Measurements from ENCODE around the gene NCF4.

The NCF4 gene

DNA sequence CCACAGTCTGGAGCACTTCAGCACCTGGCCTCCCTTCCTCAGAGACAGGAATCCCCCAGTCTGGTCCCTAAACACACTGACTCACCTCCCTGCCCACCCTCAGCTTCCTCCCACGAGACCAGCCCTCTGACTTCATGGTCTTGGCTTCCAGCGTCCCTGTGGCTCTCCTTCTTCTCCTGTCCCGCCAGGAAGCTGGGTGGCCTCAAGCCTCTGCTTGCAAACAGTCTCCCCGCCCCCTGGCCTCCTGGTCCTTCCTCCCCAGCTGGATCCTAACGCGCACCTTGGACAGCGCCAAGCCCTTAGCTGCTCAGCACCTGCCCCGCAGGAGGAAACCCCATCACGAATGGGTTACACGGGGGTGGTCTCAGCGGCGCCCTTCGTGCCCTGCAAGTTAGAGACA lies 4.5 kb downstream of the NCF4 start:
- no peak for DNase-seq

DNA sequence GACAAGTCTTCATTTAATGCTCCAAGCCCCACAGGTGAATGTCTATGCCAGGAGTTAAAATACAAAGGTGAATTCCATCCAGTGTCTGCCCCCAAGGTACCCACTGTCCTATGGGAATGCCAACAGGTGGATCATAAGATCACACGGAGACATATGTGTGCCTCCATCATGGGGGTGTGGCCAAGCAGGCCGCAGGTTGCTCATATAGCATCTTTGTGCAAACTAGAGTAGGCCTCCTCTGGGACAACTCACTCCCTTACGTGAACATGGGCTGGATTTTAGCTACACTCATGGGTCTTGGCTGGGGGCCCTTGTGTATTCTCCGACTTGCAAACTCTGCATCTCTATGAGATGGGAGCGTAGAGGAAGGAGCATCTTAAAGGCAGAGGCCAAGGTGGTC lies 6.9 kb downstream of the NCF4 start:
- DNase-seq = no peak

GRCh38 chr22:36868546-36869181 lies 7.9 kb downstream of the NCF4 start:
- DNase-seq = no peak

GRCh38 chr22:36870250-36870649 lies 9.4 kb downstream of the NCF4 start:
- no peak for DNase-seq

- no peak for DNase-seq
These were observed 10.9 kb downstream of the NCF4 start for GRCh38 chr22:36871669-36872081.

DNA sequence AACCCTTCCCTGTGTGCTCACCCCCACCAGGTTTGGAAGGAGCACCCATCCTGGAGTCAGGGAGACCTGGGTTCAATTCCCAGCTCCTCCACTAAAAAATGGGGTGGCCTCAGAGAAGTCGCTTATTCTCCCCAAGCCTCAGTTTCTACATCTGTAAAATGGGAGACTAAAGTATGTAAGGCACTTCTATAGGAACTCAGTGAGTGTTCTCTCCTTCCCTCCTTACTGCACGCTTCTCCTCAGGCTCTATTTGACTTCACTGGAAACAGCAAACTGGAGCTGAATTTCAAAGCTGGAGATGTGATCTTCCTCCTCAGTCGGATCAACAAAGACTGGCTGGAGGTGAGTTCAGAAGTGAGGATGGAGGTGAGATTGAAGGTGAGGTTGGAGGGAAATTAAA lies 11.3 kb downstream of the NCF4 start:
- no peak for DNase-seq

- DNase-seq = no peak
These were observed 12.2 kb downstream of the NCF4 start for GRCh38 chr22:36872866-36873498.

DNA sequence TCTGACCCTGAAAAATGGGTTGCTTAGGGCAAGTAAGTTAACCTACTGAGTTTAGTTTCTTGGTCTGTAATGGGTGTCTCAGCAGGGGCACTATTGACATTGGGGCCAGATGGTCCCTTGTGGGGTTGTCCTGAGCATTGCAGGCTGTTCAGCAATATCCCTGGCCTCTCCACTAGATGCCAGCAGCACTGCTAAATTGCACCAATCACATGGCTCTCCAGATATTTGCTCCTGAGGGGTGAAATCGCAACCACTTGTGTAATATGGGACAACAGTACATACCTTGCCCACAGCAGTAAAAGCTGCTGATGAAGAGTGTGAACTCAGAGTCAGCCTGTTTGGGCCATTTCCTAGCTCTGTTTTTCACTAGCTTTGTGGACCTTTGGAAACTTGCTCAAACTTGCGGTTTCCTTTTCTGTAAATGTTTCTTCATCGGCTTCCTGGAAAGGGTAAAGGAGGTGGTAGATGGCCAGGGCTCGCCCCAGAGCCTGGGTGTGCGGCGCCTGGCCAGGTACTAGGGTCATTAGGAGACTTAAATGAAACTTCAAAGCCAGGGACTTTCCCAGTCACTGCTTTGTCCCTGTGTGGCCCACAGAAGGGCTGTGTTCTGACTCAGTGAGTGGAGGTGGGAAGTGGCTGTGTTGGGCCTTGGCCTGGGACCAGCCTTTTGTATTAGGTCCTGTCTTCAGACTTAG lies 13.0 kb downstream of the NCF4 start:
- DNase-seq = no peak

DNA sequence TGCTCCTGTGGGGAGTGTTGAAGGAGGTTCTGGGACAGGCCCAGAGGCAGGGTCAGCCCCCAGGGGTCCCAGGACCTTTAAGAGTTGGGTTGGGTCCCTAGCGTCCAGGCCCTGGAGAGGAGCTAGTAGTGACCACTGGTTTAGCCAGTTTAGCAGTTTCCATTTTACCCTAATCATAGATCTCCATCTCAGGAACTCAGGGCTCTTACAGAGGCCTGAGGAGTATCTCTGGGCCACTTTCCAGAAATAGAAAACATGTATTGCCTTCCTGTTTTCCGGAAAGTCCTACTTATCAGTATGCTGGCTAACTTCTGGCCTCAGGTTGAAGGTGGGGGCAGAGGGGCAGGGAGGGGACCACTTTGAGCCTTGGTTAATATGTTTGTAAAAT lies 13.5 kb downstream of the NCF4 start:
- DNase-seq = no peak

GRCh38 chr22:36874736-36875135 lies 13.9 kb downstream of the NCF4 start:
- no peak for DNase-seq

GRCh38 chr22:36875741-36876140 lies 14.9 kb downstream of the NCF4 start:
- no peak for DNase-seq

- DNase-seq = no peak
These were observed 19.0 kb downstream of the NCF4 start for GRCh38 chr22:36879775-36880174.

- no peak for DNase-seq
These were observed 20.9 kb downstream of the NCF4 start for GRCh38 chr22:36881504-36882245.

GRCh38 chr22:36884349-36885158 lies 23.7 kb downstream of the NCF4 start:
- DNase-seq = no peak

DNA sequence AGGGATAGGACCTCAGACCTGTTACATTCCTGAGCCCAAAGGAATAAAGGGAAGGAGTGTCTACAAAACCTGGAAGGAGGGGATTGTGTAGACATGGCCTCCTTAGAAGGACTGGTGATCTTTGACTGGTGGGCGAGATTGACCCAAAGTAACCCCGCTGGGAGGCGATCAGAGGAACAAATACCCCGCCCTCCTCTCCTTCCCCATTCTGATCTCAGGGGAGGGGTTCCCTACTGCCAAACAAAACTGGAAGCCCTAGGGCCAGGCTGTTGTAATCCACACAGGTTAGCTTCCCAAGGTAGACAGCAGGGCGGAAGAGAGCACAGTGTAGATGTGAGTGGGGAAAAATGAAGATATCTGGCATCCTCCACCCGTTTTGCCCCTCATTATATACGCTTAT lies 24.7 kb downstream of the NCF4 start:
- no peak for DNase-seq

DNA sequence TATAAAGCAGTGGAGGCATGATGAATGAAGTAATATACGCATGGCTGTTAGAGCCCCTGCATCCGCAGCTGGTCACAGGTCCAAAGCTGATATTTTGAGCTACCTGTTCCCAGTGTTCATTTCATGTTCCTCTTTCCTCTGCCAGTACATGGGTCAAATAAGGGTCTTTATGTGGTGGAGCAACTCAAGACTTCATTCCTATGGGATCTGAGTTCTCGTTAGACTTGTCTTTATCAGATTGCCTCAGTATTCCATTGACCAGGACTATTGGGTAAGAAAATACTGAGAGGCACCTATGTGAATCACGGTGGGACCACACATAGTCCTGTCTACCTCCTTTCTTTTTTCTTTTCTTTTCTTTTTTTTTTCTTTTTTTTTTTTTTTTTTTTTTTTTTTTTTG lies 25.2 kb downstream of the NCF4 start:
- DNase-seq = no peak

GRCh38 chr22:36887162-36887561 lies 26.4 kb downstream of the NCF4 start:
- DNase-seq = no peak

- DNase-seq = no peak
These were observed 30.8 kb downstream of the NCF4 start for GRCh38 chr22:36891646-36892045.

- DNase-seq = no peak
These were observed 31.5 kb downstream of the NCF4 start for GRCh38 chr22:36892292-36892691.

GRCh38 chr22:36893262-36893661 lies 32.5 kb downstream of the NCF4 start:
- no peak for DNase-seq

- no peak for DNase-seq
These were observed 33.5 kb downstream of the NCF4 start for GRCh38 chr22:36894266-36894665.

DNA sequence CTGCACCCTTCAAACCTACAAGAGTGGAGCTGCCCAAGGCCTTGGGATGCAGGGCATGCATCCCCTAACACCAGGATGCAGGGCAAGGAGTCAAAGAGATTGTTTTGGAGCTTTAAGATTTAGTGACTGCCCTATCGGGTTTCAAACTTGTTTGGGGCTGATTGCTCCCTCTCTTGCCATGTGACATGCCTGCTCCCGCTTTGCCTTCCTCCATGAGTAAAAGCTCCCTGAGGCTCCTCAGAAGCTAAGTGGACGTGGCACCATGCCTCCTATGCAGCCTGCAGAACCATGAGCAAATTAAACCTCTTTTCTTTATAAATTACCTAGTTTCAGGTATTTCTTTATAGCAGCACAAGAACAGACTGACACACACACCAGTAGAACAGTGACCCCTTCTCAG lies 36.8 kb downstream of the NCF4 start:
- no peak for DNase-seq

- DNase-seq = no peak
These were observed 37.9 kb downstream of the NCF4 start for GRCh38 chr22:36898690-36899089.

All from left hindlimb (tissue), 1 donor.